DOHH2 (cell line): Measurements from ENCODE around the gene GALR2.

Source experiments
- H3F3A ChIP-seq: fragments of 200-600 bp; sonication (generic), shearing (Covaris generic); 2 replicates; pipeline ENCODE4 v1.6.0; 2016; ENCODE audit warnings: antibody characterized with exemption, mild to moderate bottlenecking; ENCODE audit not compliant: control insufficient read depth, insufficient read depth
- H3K27ac ChIP-seq: fragments of 200-600 bp; sonication (generic); 2 replicates; pipeline ENCODE4 v1.5.1; 2014; ENCODE audit warnings: low read depth, mild to moderate bottlenecking, low read length, moderate library complexity
- H3K27me3 ChIP-seq: fragments of 200-600 bp; sonication (generic); 2 replicates; pipeline ENCODE4 v1.6.1; 2014; ENCODE audit warnings: mild to moderate bottlenecking, low read length, mixed read lengths; ENCODE audit not compliant: control insufficient read depth
- H3K36me3 ChIP-seq: fragments of 200-600 bp; sonication (generic); 2 replicates; pipeline ENCODE4 v1.6.1; 2014; ENCODE audit warnings: mild to moderate bottlenecking, low read length, moderate library complexity, mixed read lengths; ENCODE audit not compliant: control insufficient read depth
- H3K4me1 ChIP-seq: fragments of 200-600 bp; sonication (generic); 2 replicates; pipeline ENCODE4 v1.6.1; 2014; ENCODE audit warnings: mild to moderate bottlenecking, low read length, mixed read lengths; ENCODE audit not compliant: control insufficient read depth
- H3K4me2 ChIP-seq: fragments of 200-600 bp; sonication (generic); 2 replicates; pipeline ENCODE4 v1.6.0; 2014; ENCODE audit warnings: mild to moderate bottlenecking, low read length, moderate library complexity
- H3K4me3 ChIP-seq: fragments of 200-600 bp; sonication (generic); 2 replicates; pipeline ENCODE4 v1.5.1; 2014; ENCODE audit warnings: mild to moderate bottlenecking, low read length, mixed read lengths
- H3K79me2 ChIP-seq: fragments of 200-600 bp; sonication (generic); 2 replicates; pipeline ENCODE4 v1.6.1; 2014; ENCODE audit warnings: mild to moderate bottlenecking, low read length, mixed read lengths; ENCODE audit not compliant: control insufficient read depth
- H3K9me2 ChIP-seq: fragments of 200-600 bp; sonication (generic); replicated peaks from 2 replicates; pipeline ENCODE4 v1.6.1; 2014; ENCODE audit warnings: mild to moderate bottlenecking, low read length, mixed read lengths; ENCODE audit not compliant: control insufficient read depth
- H3K9me3 ChIP-seq: fragments of 200-600 bp; sonication (generic); 2 replicates; pipeline ENCODE4 v1.6.1; 2014; ENCODE audit warnings: antibody characterized with exemption, low read length, mixed read lengths; ENCODE audit not compliant: control insufficient read depth, insufficient read depth
- H4K20me1 ChIP-seq: fragments of 200-600 bp; sonication (generic); 2 replicates; pipeline ENCODE4 v1.6.0; 2014; ENCODE audit warnings: low read depth, mild to moderate bottlenecking, antibody characterized with exemption, low read length, moderate library complexity; ENCODE audit not compliant: control insufficient read depth, insufficient read depth
- EZH2phosphoT487 ChIP-seq: fragments of 200-600 bp; sonication (generic); IDR thresholded peaks from 2 replicates; pipeline ENCODE4 v1.6.1; 2017; ENCODE audit warnings: borderline replicate concordance, mild to moderate bottlenecking, antibody characterized with exemption, low read length, moderate library complexity, mixed read lengths
- TF ChIP-seq, protein P1 (sequence below): fragments of 200-600 bp; sonication (generic); IDR thresholded peaks from one replicate; pipeline ENCODE4 v1.5.1; 2014; ENCODE audit warnings: antibody characterized with exemption, mild to moderate bottlenecking, low read depth, low read length; ENCODE audit not compliant: poor library complexity, severe bottlenecking

The GALR2 gene

GRCh38 chr17:76095943-76096342 lies 21.4 kb downstream of the GALR2 start:
- H3K36me3 ChIP-seq, result peaks cover 50% of the 10 kb centered on the region
- H3F3A ChIP-seq, result no peaks in the 10 kb centered on the region
- no peaks in the 10 kb centered on the region for H3K79me2 ChIP-seq
- no peak overlapping the region for H3K27ac ChIP-seq
- TF ChIP-seq, protein P1, sequence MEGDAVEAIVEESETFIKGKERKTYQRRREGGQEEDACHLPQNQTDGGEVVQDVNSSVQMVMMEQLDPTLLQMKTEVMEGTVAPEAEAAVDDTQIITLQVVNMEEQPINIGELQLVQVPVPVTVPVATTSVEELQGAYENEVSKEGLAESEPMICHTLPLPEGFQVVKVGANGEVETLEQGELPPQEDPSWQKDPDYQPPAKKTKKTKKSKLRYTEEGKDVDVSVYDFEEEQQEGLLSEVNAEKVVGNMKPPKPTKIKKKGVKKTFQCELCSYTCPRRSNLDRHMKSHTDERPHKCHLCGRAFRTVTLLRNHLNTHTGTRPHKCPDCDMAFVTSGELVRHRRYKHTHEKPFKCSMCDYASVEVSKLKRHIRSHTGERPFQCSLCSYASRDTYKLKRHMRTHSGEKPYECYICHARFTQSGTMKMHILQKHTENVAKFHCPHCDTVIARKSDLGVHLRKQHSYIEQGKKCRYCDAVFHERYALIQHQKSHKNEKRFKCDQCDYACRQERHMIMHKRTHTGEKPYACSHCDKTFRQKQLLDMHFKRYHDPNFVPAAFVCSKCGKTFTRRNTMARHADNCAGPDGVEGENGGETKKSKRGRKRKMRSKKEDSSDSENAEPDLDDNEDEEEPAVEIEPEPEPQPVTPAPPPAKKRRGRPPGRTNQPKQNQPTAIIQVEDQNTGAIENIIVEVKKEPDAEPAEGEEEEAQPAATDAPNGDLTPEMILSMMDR, result no peak
- no peak for TF ChIP-seq EZH2phosphoT487
- H3K9me2 ChIP-seq, result no peaks in the 10 kb centered on the region
- no peak overlapping the region for H3K4me2 ChIP-seq
- no peaks in the 10 kb centered on the region for H4K20me1 ChIP-seq
- no peaks in the 10 kb centered on the region for H3K27me3 ChIP-seq
- no peak overlapping the region for H3K4me3 ChIP-seq
- H3K4me1 ChIP-seq, result no peaks in the 10 kb centered on the region
- H3K9me3 ChIP-seq, result no peaks in the 10 kb centered on the region

GRCh38 chr17:76097716-76098295 lies 23.2 kb downstream of the GALR2 start:
- no peak overlapping the region for H3K4me3 ChIP-seq
- no peaks in the 10 kb centered on the region for H3K27me3 ChIP-seq
- no peak overlapping the region for H3K27ac ChIP-seq
- H3K36me3 ChIP-seq, result peaks cover 60% of the 10 kb centered on the region
- no peaks in the 10 kb centered on the region for H4K20me1 ChIP-seq
- no peak for TF ChIP-seq EZH2phosphoT487
- TF ChIP-seq, protein P1, result no peak
- H3K9me2 ChIP-seq, result no peaks in the 10 kb centered on the region
- H3K4me1 ChIP-seq, result peaks cover 3% of the 10 kb centered on the region
- no peak overlapping the region for H3K4me2 ChIP-seq
- H3F3A ChIP-seq, result no peaks in the 10 kb centered on the region
- no peaks in the 10 kb centered on the region for H3K9me3 ChIP-seq
- H3K79me2 ChIP-seq, result peaks cover 9% of the 10 kb centered on the region

DNA sequence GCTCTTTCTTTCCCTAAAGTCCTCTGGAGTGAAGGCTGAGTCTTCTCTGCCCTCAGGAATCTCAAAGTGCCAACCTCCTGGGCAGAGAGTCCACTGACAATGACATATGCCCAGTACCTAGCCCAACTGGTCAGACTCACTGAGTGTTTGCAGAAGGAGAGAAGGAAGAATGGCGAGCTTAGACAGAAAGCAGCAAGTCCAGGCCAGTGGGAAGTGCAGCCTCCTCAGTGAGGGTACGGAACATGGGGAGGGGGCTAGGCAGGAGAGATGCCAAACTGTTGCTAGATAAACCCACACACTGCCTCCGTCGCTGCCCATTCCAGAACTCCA lies 28.3 kb downstream of the GALR2 start:
- H4K20me1 ChIP-seq, result no peaks in the 10 kb centered on the region

More for the DNA sequence above, 28.3 kb downstream of the GALR2 start:
- Histone ChIP-seq H3K4me3 (peak overlapping the region; percentile 73), H3K4me2 (peak overlapping the region; percentile 76), H3K4me1 (peaks cover 24% of the 10 kb centered on the region), H3K36me3 (peaks cover 26% of the 10 kb centered on the region), H3K9me2 (no peaks in the 10 kb centered on the region), H3K27ac (no peak overlapping the region), H3K9me3 (no peaks in the 10 kb centered on the region), H3K27me3 (no peaks in the 10 kb centered on the region), H3K79me2 (peaks cover 19% of the 10 kb centered on the region), H3F3A (peaks cover 11% of the 10 kb centered on the region)
- TF ChIP-seq, protein P1, result no peak
- no peak for TF ChIP-seq EZH2phosphoT487
